HL-60 (cell line): Measurements from ENCODE around the gene LTBP3.

Experiments
- DNase-seq, 2 experiments: peaks; one replicate each; pipeline ENCODE4 v3.0.0-alpha.2; 2010 to 2020; ENCODE audit warnings: low read depth in 1 of 2, low spot score in 1 of 2
- H3K27ac ChIP-seq: fragments of 250-450 bp; sonication (Bioruptor Pico); replicated peaks from 2 replicates; pipeline ENCODE4 v1.5.1; 2020; ENCODE audit warnings: mild to moderate bottlenecking, moderate library complexity
- H3K27me3 ChIP-seq: fragments of 250-450 bp; sonication (Bioruptor Pico); 2 replicates; pipeline ENCODE4 v1.5.1; 2021; ENCODE audit warnings: mild to moderate bottlenecking, moderate library complexity; ENCODE audit not compliant: insufficient read depth, poor library complexity, severe bottlenecking
- H3K4me3 ChIP-seq: replicated peaks from 2 replicates; pipeline ENCODE4 v1.5.1; 2011; ENCODE audit warnings: mild to moderate bottlenecking, control low read depth, low read length; ENCODE audit not compliant: insufficient read depth
- GABPA ChIP-seq: IDR thresholded peaks from 2 replicates; pipeline ENCODE4 v1.6.1; 2012; ENCODE audit warnings: low read depth
- POLR2AphosphoS5 ChIP-seq: IDR thresholded peaks from 2 replicates; pipeline ENCODE4 v1.6.1; 2012; ENCODE audit warnings: low read depth
- SPI1 ChIP-seq: IDR thresholded peaks from 2 replicates; pipeline ENCODE4 v1.6.1; 2012; ENCODE audit warnings: low read depth, mild to moderate bottlenecking, borderline replicate concordance
- TF ChIP-seq, protein P1 (sequence below): IDR thresholded peaks from one replicate; pipeline ENCODE4 v1.5.1; 2011; ENCODE audit warnings: low read length, control low read depth, inconsistent platforms; ENCODE audit not compliant: insufficient read depth
- TF ChIP-seq, protein P2 (sequence below): IDR thresholded peaks from 2 replicates; pipeline ENCODE4 v1.6.1; 2012; ENCODE audit warnings: low read depth; ENCODE audit not compliant: insufficient replicate concordance

The LTBP3 gene

DNA sequence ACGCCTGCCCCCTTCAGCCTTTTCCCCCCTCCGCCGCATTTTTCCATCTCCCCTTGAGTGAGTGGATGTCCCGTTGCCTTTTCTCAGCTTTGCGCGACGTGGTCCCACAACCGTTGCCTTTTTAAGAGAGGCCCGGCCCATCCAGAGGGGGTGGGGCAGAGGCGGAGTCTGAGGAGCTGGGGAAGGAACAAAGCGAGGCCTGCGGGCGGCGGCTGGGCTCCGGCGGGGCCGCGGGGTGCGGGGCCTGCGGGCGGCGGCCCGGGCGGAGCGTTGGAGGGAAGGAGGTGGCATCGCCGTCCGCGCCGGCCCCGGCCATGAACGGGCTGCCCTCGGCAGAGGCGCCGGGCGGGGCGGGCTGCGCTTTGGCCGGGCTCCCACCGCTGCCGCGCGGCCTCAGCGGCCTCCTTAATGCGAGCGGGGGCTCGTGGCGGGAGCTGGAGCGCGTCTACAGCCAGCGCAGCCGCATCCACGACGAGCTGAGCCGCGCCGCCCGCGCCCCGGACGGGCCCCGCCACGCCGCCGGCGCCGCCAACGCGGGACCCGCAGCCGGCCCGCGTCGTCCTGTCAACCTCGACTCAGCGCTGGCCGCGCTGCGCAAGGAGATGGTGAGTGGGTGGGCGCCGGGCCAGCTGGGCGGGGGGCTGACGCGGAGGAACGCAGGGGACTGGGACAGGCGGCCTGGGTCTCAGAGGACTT is 14.3 kb upstream of the LTBP3 start, which contains the start of gene FAM89B:
TSS of gene FAM89B (plus strand) at position 183 of the 696 bp plus-strand sequence. CDS start at position 315, 132 bp downstream.
- TF ChIP-seq, protein P1, sequence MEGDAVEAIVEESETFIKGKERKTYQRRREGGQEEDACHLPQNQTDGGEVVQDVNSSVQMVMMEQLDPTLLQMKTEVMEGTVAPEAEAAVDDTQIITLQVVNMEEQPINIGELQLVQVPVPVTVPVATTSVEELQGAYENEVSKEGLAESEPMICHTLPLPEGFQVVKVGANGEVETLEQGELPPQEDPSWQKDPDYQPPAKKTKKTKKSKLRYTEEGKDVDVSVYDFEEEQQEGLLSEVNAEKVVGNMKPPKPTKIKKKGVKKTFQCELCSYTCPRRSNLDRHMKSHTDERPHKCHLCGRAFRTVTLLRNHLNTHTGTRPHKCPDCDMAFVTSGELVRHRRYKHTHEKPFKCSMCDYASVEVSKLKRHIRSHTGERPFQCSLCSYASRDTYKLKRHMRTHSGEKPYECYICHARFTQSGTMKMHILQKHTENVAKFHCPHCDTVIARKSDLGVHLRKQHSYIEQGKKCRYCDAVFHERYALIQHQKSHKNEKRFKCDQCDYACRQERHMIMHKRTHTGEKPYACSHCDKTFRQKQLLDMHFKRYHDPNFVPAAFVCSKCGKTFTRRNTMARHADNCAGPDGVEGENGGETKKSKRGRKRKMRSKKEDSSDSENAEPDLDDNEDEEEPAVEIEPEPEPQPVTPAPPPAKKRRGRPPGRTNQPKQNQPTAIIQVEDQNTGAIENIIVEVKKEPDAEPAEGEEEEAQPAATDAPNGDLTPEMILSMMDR, result no peak
- TF ChIP-seq POLR2AphosphoS5 (0 out of 2 replicates have a peak, but pooled peaks have one; percentile 40), SPI1 (no peak), GABPA (no peak)
- TF ChIP-seq, protein P2, sequence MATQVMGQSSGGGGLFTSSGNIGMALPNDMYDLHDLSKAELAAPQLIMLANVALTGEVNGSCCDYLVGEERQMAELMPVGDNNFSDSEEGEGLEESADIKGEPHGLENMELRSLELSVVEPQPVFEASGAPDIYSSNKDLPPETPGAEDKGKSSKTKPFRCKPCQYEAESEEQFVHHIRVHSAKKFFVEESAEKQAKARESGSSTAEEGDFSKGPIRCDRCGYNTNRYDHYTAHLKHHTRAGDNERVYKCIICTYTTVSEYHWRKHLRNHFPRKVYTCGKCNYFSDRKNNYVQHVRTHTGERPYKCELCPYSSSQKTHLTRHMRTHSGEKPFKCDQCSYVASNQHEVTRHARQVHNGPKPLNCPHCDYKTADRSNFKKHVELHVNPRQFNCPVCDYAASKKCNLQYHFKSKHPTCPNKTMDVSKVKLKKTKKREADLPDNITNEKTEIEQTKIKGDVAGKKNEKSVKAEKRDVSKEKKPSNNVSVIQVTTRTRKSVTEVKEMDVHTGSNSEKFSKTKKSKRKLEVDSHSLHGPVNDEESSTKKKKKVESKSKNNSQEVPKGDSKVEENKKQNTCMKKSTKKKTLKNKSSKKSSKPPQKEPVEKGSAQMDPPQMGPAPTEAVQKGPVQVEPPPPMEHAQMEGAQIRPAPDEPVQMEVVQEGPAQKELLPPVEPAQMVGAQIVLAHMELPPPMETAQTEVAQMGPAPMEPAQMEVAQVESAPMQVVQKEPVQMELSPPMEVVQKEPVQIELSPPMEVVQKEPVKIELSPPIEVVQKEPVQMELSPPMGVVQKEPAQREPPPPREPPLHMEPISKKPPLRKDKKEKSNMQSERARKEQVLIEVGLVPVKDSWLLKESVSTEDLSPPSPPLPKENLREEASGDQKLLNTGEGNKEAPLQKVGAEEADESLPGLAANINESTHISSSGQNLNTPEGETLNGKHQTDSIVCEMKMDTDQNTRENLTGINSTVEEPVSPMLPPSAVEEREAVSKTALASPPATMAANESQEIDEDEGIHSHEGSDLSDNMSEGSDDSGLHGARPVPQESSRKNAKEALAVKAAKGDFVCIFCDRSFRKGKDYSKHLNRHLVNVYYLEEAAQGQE, result no peak
- Histone ChIP-seq H3K4me3 (peak within 1 kb of the TSS; percentile 100), H3K27me3 (no peaks in the 10 kb centered on the region), H3K27ac (peak within 1 kb of the TSS; percentile 91)
- DNase-seq, result peak; percentile 73 to 96

DNA sequence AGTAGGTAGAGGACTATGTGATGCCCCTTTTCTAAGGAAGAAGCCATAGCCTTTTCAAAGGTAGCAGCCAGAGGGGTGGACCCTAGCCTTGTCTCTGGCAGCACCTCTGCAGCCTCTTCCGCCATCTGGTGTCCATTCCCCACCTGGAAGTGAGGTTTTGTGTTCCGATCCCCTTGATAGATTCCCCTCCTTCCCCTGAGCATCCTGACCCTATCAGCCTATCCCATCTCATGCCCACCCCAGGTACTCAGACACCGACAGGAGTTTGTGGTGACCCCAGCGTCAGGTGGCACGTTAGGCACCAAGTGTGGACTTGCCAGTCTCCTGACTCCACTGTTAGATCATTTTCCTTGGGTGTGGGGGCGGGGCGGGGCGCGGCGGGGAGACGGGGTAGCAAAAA is 13.8 kb upstream of the LTBP3 start:
- TF ChIP-seq, protein P1, result peak; percentile 7
- no peak for TF ChIP-seq POLR2AphosphoS5
- no peak for TF ChIP-seq SPI1
- TF ChIP-seq GABPA, result no peak
- peak overlapping the region; percentile 100 for H3K4me3 ChIP-seq
- H3K27ac ChIP-seq, result peak overlapping the region; percentile 52
- peak in 1 of 2 experiments; percentile 55 for DNase-seq
- no peaks in the 10 kb centered on the region for H3K27me3 ChIP-seq

DNA sequence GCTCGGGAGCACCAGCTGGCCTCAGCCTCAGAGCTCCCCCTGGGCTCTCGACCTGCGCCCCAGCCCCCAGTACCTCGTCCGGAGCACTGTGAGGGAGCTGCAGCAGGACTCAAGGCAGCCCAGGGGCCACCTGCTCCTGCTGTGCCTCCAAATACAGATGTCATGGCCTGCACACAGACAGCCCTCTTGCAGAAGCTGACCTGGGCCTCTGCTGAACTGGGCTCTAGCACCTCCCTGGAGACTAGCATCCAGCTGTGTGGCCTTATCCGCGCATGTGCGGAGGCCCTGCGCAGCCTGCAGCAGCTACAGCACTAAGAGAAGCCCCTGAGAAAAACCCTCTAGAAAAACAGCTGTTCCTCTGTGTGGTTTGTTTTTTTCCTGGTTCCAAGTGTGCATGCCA is 13.3 kb upstream of the LTBP3 start:
- Histone ChIP-seq H3K27ac (peak overlapping the region; percentile 52; the same call in 1 of the 2 replicates), H3K27me3 (no peaks in the 10 kb centered on the region), H3K4me3 (peak overlapping the region; percentile 100)
- TF ChIP-seq, protein P1, result no peak
- no peak for TF ChIP-seq GABPA
- no peak for DNase-seq

DNA sequence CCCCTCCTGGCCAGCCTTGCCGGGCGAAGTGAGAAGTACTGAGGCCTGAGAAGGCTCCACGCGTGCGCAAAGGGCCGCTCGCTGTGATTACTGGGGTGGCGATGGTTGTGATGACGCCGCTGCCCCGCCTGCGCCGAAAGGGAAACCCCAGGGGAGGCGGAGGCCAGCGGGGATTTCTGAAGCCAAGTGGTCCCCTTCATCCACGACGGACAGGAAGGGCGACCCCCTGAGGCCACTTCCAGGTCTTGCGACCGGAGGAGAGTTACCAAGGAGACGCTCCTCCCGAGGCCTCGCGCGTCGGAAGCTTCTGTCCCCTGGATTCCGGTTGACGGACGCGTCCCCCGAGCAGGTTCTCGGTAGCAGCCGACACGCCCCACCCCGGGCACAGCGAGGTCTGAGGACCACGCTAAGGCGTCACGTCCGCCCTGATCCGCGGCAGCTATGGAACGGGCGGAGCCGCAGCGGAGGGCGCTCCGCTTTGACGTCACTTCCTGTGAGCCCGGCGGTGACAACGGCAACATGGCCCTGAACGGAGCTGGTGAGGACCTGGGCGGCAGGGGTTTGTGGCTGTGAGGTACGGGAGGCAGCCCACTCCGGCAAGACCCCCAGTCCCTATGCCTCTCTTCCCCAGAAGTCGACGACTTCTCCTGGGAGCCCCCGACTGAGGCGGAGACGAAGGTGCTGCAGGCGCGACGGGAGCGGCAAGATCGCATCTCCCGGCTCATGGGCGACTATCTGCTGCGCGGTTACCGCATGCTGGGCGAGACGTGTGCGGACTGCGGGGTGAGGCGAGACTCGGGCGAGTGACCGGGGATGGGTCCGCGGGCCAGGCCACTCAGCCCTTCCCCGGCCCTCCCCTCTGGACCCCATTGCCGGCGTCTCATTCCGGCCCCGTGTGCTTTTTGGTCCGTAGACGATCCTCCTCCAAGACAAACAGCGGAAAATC is 12.1 kb upstream of the LTBP3 start, which contains the start of gene ZNRD2:
TSS of gene ZNRD2 (plus strand) at position 505 of the 946 bp plus-strand sequence. CDS start at position 520, 15 bp downstream.
- peak; percentile 98 to 99 for DNase-seq
- Histone ChIP-seq H3K27me3 (no peaks in the 10 kb centered on the region), H3K4me3 (peak within 1 kb of the TSS; percentile 100), H3K27ac (peak within 1 kb of the TSS; percentile 72)
- TF ChIP-seq, protein P2, result no peak
- TF ChIP-seq, protein P1, result peak; percentile 15
- TF ChIP-seq SPI1 (no peak), POLR2AphosphoS5 (peak; percentile 48), GABPA (peak; percentile 94)
